K562 (cell line): ENCODE data around the gene AKAP7.

Source experiments
- CTCF ChIP-seq, 3 experiments: IDR thresholded peaks in 2 of 3; conservative IDR thresholded peaks in 1 of 3; 2 replicates each; pipeline ENCODE4 v1.5.1; 2011 to 2012; ENCODE audit warnings: low read length in 3 of 3, mild to moderate bottlenecking in 3 of 3, control low read depth in 2 of 3, improper control_type of control experiment in 1 of 3, inconsistent platforms in 1 of 3, low read depth in 1 of 3, mixed read lengths in 1 of 3, moderate library complexity in 1 of 3; ENCODE audit not compliant: insufficient read depth in 2 of 3
- HNRNPH1 ChIP-seq: fragments of 200-400 bp; formaldehyde crosslinking; optimal IDR thresholded peaks from 2 replicates; pipeline ENCODE3; 2017; ENCODE audit warnings: low read depth, mild to moderate bottlenecking, low read length, moderate library complexity
- TGIF2 ChIP-seq: sonication (generic); formaldehyde crosslinking; IDR thresholded peaks from 2 replicates; pipeline ENCODE4 v1.8.1; 2022; ENCODE audit warnings: mild to moderate bottlenecking, missing genetic modification reagents, moderate library complexity
- USF2 ChIP-seq: sonication (generic); formaldehyde crosslinking; IDR thresholded peaks from 2 replicates; pipeline ENCODE4 v1.5.0; 2020; ENCODE audit warnings: missing genetic modification reagents
- ZNF232 ChIP-seq: sonication (generic); formaldehyde crosslinking; IDR thresholded peaks from 2 replicates; pipeline ENCODE4 v1.8.0; 2022; ENCODE audit warnings: mild to moderate bottlenecking, missing genetic modification reagents

DNA sequence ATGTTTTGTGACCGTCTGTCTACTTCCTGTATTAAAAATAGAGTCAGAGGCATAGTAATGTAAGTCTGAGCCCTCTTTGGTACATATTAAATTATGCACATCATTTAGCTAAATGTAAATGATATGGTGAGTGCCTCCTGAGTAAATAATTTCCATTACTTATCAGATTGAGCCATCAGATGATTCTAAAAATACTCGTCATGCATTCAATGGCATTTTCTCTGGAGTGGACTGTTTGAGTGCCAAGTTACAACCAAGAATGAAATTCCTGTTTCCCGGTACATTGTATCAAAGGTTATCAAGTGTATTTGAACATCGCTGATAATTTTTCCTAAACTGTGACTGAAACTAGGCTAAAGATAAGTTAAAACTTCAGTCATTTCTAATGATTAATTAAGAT lies 81.0 kb downstream of the AKAP7 start:
- no peak for TF ChIP-seq HNRNPH1
- TF ChIP-seq USF2 (CRISPR knock-in tag) = no peak
- TF ChIP-seq ZNF232 (CRISPR knock-in tag) = no peak
- no peak for TF ChIP-seq CTCF (IDR thresholded peaks at IDR 0.05 in 2 of 3, conservative IDR thresholded peaks at IDR 0.05 in 1 of 3; ENCODE audit: insufficient read depth in 2 of 3, low read depth in 1 of 3, low read length in 3 of 3)
- TF ChIP-seq TGIF2 (CRISPR knock-in tag) = no peak
